AG04449 (cell line): ENCODE data around the gene ISCA2.

Source experiments
- CTCF ChIA-PET: fragments of 350-600 bp; formaldehyde crosslinking; extraction: SDS; loops from one replicate; lab custom pipeline; 2021; ENCODE audit warnings: antibody characterized with exemption; lab: Yijun Ruan, JAX
- POLR2A ChIA-PET: fragments of 400-600, 350-600 bp; formaldehyde crosslinking; extraction: SDS; loops from one replicate; lab custom pipeline; 2020; ENCODE audit warnings: antibody characterized with exemption, inconsistent platforms; lab: Yijun Ruan, JAX
- DNase-seq: peaks from one replicate; pipeline ENCODE4 v3.0.0-alpha.2; 2010; ENCODE audit warnings: low read depth, low spot score
- H3K4me3 ChIP-seq: 2 replicates; pipeline ENCODE4 v1.5.1; 2011; ENCODE audit warnings: low read depth, mild to moderate bottlenecking, control low read depth, low read length
- TF ChIP-seq, protein P1 (sequence below): IDR thresholded peaks from one replicate; pipeline ENCODE4 v1.5.1; 2011; ENCODE audit warnings: mild to moderate bottlenecking, moderate library complexity, low read length, control low read depth, inconsistent platforms; ENCODE audit not compliant: insufficient read depth; ENCODE audit errors: missing control alignments

The ISCA2 gene

DNA sequence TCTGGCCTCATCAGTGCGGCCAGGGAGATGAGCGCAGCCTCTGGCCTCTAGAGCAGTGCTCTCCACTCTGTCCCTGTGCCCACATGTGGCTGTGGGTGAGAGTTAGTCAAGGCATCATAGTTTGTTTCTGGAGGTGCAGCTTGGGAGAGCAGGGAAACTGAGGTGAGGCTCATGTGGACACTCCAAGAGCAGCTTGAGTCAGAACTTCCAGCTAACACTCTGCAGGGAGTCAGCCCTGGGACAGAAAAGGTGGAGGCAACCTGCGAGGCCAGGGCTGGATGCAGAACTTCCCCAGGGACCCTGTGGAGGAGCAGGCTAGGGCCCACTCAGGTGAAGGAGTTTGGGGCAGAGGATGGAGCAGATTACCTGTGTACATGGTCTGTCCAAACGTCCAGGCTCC is 10.8 kb downstream of the ISCA2 start:
- TF ChIP-seq, protein P1, sequence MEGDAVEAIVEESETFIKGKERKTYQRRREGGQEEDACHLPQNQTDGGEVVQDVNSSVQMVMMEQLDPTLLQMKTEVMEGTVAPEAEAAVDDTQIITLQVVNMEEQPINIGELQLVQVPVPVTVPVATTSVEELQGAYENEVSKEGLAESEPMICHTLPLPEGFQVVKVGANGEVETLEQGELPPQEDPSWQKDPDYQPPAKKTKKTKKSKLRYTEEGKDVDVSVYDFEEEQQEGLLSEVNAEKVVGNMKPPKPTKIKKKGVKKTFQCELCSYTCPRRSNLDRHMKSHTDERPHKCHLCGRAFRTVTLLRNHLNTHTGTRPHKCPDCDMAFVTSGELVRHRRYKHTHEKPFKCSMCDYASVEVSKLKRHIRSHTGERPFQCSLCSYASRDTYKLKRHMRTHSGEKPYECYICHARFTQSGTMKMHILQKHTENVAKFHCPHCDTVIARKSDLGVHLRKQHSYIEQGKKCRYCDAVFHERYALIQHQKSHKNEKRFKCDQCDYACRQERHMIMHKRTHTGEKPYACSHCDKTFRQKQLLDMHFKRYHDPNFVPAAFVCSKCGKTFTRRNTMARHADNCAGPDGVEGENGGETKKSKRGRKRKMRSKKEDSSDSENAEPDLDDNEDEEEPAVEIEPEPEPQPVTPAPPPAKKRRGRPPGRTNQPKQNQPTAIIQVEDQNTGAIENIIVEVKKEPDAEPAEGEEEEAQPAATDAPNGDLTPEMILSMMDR = no peak
- ChIA-PET CTCF (interaction anchor here (0.9 to 3.9 kb wide), 5 partner anchors 7 to 62 kb away, joined by 3 to 25 read pairs (median 5); no protein-coding TSS in a partner anchor), POLR2A (interaction anchor here (1.4 kb wide), 1 partner anchor 13 kb away, joined by 3 read pairs; no protein-coding TSS in a partner anchor)
- H3K4me3 ChIP-seq = no peak overlapping the region
- DNase-seq = no peak

DNA sequence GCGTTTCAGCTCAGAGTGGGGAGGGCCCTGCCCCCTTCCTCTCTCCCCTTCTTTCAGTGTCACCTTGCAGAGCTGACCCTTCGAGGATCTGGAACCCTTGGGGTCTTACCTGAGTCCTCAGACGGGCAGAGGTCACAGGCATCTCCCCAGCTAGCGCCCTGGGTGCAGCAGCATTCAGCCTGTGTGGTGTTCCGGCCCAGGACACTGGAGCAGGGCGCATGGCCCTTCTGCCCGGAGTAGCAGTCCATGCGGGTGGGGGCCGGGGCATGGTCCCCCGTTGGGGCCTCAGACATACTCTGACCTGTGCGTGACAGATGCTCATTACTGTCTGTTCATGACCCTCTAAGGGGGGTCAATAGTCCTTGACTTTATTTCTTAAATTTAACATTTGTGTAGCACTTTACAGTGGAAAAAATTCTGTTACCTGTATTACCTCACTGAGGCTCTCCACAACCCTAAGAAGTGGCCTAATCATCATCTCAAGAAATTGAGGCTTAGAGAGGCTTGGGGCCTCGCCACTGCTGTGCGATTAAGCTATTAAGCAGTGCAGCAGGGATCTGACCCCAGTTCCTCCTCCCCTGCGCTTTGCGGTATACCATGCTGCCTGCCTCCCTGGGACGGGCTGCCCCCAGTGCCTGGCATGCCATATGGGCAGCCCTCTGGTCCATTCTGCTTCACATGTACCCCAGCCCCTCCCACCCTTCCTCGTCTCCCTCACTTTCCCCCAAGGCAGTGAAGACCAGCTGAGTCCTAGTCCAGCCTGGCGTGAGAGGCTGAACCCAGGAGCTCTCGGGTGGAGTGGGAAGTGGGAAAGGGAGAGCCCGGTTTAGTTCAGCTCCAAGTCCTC is 11.5 kb downstream of the ISCA2 start:
- DNase-seq = no peak
- TF ChIP-seq, protein P1 = no peak
- ChIA-PET CTCF (interaction anchor here (0.7 to 1.8 kb wide), 4 partner anchors 8 to 13 kb away, joined by 3 to 5 read pairs (median 4); no protein-coding TSS in a partner anchor), POLR2A (no interaction called here)
- no peak overlapping the region for H3K4me3 ChIP-seq

DNA sequence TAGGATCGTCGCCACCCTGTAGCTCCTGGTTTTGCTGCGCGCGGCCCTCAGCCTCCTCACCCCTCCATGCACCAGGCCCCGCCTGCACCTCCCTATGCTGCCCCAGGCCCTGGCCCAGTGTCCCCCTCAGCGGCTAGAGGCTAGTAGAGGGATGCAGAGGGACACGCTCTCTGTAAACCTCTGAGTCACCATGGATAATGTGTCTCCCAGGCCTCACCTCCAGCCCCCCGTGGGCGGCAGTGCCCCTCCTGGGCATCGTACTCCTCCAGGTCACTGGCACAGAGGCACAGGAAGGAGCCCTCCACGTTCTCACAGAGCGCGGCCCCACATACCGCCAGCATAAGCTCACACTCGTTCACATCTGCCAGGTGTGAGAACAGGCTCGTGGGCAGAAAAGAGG is 12.3 kb downstream of the ISCA2 start:
- ChIA-PET CTCF (interaction anchor here (0.7 to 1.4 kb wide), 2 partner anchors 9 to 12 kb away, joined by 3 to 5 read pairs; no protein-coding TSS in a partner anchor), POLR2A (no interaction called here)
- TF ChIP-seq, protein P1 = no peak
- no peak for DNase-seq
- no peak overlapping the region for H3K4me3 ChIP-seq

DNA sequence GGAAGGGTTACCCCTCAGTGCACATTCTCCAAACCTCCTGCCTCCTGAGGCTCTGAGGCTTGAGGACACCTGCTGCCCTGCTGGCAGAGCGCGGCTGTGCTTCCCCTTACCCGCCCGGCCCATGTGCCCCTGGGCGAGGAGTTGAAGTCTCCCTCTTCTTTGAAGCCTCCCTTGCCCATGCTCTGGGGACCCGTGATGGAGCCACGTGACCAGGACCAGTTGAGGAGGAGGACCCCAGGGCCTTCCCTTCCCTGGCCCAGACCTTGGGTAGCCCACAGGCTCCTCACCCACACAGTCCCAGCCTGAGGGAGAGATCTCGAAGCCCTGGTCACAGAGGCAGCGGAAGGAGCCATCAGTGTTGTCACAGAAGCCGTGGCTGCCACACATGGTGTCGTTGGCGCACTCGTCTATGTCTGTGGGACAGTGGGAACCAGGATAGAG is 12.9 kb downstream of the ISCA2 start:
- POLR2A ChIA-PET = no interaction called here
- H3K4me3 ChIP-seq = no peak overlapping the region
- TF ChIP-seq, protein P1 = no peak
- CTCF ChIA-PET = no interaction called here
- DNase-seq = no peak

DNA sequence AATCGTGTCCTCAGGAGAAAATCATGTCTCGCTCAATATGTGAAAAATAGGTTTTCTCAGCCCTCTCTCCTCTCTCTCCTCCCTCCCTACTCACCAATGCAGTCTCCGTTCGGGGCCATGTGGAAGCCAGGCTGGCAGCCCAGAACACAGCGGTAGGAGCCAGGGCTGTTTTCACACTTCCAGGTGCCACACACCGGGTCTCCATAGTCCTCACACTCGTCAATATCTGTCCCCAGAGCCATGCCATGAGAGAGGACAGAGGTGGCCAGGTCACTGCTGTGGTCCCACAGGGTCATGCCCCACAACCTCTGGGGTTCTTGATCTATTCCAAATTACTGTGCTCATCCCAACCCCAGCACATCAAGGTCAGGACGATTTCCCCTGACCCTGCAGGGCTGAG is 13.5 kb downstream of the ISCA2 start:
- ChIA-PET POLR2A (no interaction called here), CTCF (interaction anchor here (1.0 to 1.5 kb wide), 2 partner anchors 11 to 17 kb away, joined by 3 read pairs; no protein-coding TSS in a partner anchor)
- no peak for DNase-seq
- TF ChIP-seq, protein P1 = no peak
- H3K4me3 ChIP-seq = no peak overlapping the region

DNA sequence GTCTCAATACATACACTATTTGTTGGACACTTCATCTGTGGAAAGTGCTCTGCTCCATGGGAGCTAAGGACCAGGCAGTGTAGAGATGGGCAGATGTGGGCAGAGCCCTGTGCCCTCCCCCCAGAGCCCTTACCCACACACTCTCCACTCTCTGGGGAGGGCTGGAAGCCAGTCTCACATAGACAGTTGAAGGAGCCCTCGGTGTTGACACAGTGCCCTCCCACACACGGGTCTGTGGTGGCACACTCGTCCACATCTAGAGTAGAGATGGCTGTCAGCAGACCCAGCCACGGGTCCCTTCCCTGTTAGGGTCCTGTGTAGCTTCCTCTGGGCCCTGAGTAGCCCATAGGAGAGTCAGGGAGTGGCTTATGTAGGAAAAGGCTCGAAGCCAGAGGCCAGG is 14.3 kb downstream of the ISCA2 start:
- H3K4me3 ChIP-seq = no peak overlapping the region
- ChIA-PET POLR2A (no interaction called here), CTCF (interaction anchor here (1.0 to 1.8 kb wide), 4 partner anchors 8 to 17 kb away, joined by 3 to 5 read pairs (median 4); no protein-coding TSS in a partner anchor)
- DNase-seq = no peak
- TF ChIP-seq, protein P1 = no peak
